Suprapubic skin (tissue), 3 donors: ENCODE measurements around the gene PAX4.

ENCODE experiments used
- CTCF ChIP-seq, 2 donors: fragments of 200-600 bp in 1 of 2; fragments of 450-650 bp in 1 of 2; sonication (generic) in 1 of 2; IDR thresholded peaks; one replicate each; pipeline ENCODE4 v1.5.1; 2016 to 2019; ENCODE audit warnings: antibody characterized with exemption in 2 of 2, mild to moderate bottlenecking in 1 of 2, moderate library complexity in 1 of 2
- POLR2AphosphoS5 ChIP-seq, 3 donors: sonication (generic); formaldehyde crosslinking; IDR thresholded peaks; one replicate each; pipeline ENCODE4 v1.6.1; 2017; ENCODE audit warnings: antibody characterized with exemption in 3 of 3

GRCh38 chr7:127647636-127648035 lies 29.7 kb upstream of the PAX4 start:
- no peak for TF ChIP-seq CTCF (IDR thresholded peaks at IDR 0.05)
- no peak for TF ChIP-seq POLR2AphosphoS5 (IDR thresholded peaks at IDR 0.05)
